Mesendoderm (in vitro differentiated cells): ENCODE measurements around the gene ANKFN1.

Source experiments
- DNase-seq: peaks from one replicate; pipeline ENCODE4 v3.0.0; 2013
- H2AK5ac ChIP-seq: 2 replicates; pipeline ENCODE4 v1.6.1; 2013; ENCODE audit warnings: low read length, inconsistent platforms
- H2BK120ac ChIP-seq: 2 replicates; pipeline ENCODE4 v1.6.1; 2013; ENCODE audit warnings: low read depth, mild to moderate bottlenecking, low read length, moderate library complexity, mixed read lengths
- H2BK15ac ChIP-seq: replicated peaks from 2 replicates; pipeline ENCODE4 v1.6.1; 2013; ENCODE audit warnings: low read depth, mild to moderate bottlenecking, moderate library complexity
- H2BK5ac ChIP-seq: 2 replicates; pipeline ENCODE4 v1.6.1; 2013; ENCODE audit warnings: low read length, inconsistent platforms
- H3K18ac ChIP-seq: 2 replicates; pipeline ENCODE4 v1.6.1; 2013; ENCODE audit warnings: mild to moderate bottlenecking, low read length, mixed read lengths
- H3K23ac ChIP-seq: one replicate; pipeline ENCODE4 v1.6.1; 2013; ENCODE audit warnings: low read length
- H3K27ac ChIP-seq: 2 replicates; pipeline ENCODE4 v1.5.1; 2013; ENCODE audit warnings: low read depth, mild to moderate bottlenecking, inconsistent platforms, low read length, moderate library complexity
- H3K27me3 ChIP-seq: 2 replicates; pipeline ENCODE4 v1.6.1; 2013; ENCODE audit warnings: low read length, control low read depth, mild to moderate bottlenecking, inconsistent platforms; ENCODE audit not compliant: insufficient read depth, poor library complexity
- H3K36me3 ChIP-seq: 2 replicates; pipeline ENCODE4 v1.6.1; 2013; ENCODE audit warnings: low read length, inconsistent platforms; ENCODE audit not compliant: control insufficient read depth, insufficient read depth
- H3K4ac ChIP-seq: one replicate; pipeline ENCODE4 v1.6.1; 2013; ENCODE audit warnings: low read depth, mild to moderate bottlenecking, low read length, moderate library complexity
- H3K4me1 ChIP-seq: 2 replicates; pipeline ENCODE4 v1.6.1; 2013; ENCODE audit warnings: low read depth, low read length, inconsistent platforms; ENCODE audit not compliant: control insufficient read depth
- H3K4me2 ChIP-seq: 2 replicates; pipeline ENCODE4 v1.6.1; 2013; ENCODE audit warnings: low read length
- H3K4me3 ChIP-seq: 2 replicates; pipeline ENCODE4 v1.5.1; 2013; ENCODE audit warnings: mild to moderate bottlenecking, low read length
- H3K56ac ChIP-seq: one replicate; pipeline ENCODE4 v1.6.1; 2013; ENCODE audit warnings: low read length
- H3K79me1 ChIP-seq: 2 replicates; pipeline ENCODE4 v1.6.1; 2013; ENCODE audit warnings: low read length, inconsistent platforms
- H3K79me2 ChIP-seq: 2 replicates; pipeline ENCODE4 v1.6.1; 2013; ENCODE audit warnings: mild to moderate bottlenecking, low read length; ENCODE audit not compliant: control insufficient read depth, insufficient read depth
- H3K9ac ChIP-seq: 2 replicates; pipeline ENCODE4 v1.6.1; 2013; ENCODE audit warnings: low read length, inconsistent platforms
- H4K5ac ChIP-seq: one replicate; pipeline ENCODE4 v1.6.1; 2013; ENCODE audit warnings: low read length
- H4K8ac ChIP-seq: one replicate; pipeline ENCODE4 v1.6.1; 2013; ENCODE audit warnings: low read depth, mild to moderate bottlenecking, control low read depth, low read length, moderate library complexity
- WGBS: extraction: QIAGEN DNeasy Blood & Tissue Kit; methylation state at CpG from one replicate; pipeline ENCODE4 v1.1.7; 2013; ENCODE audit warnings: low lambda C conversion rate, missing lambda C conversion rate; ENCODE audit not compliant: insufficient coverage; ENCODE audit errors: extremely low coverage; 5-methylcytosine and 5-hydroxymethylcytosine counted together

Gene ANKFN1

DNA sequence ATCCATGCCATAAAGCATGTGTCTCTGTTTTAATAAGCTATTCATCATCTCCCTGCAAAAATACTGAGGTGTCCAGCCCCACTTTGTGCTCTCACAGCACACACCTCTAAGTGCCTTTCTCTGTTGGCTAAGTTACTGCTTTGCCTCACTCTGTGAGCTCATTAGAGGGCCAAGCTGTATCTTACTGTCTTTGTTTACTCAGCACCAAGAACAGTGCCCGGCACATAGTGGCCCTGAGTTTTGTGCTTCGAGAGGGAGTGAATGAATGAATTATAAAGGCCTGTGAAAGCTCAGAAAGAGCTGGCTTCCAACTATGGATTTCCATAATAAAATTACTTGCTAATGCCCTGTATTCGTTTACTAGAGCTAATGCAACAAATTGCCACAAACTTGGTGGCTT, 390.0 kb downstream of the ANKFN1 start:
- no peak overlapping the region for H2AK5ac ChIP-seq
- H4K5ac ChIP-seq = no peak overlapping the region
- no peak overlapping the region for H3K4ac ChIP-seq
- no peaks in the 10 kb centered on the region for H3K27me3 ChIP-seq
- no peak overlapping the region for H3K9ac ChIP-seq
- DNase-seq = peak; percentile 26
- H3K23ac ChIP-seq = no peak overlapping the region
- no peak overlapping the region for H3K4me2 ChIP-seq
- no peak overlapping the region for H2BK15ac ChIP-seq
- no peak overlapping the region for H4K8ac ChIP-seq
- H3K18ac ChIP-seq = no peak overlapping the region
- H2BK5ac ChIP-seq = no peak overlapping the region
- H3K27ac ChIP-seq = no peak overlapping the region
- no CpG with 5 or more reads among the region's 3 CpGs for WGBS
- no peak overlapping the region for H2BK120ac ChIP-seq
- no peak overlapping the region for H3K4me3 ChIP-seq
- no peaks in the 10 kb centered on the region for H3K79me1 ChIP-seq
- H3K79me2 ChIP-seq = no peaks in the 10 kb centered on the region
- no peak overlapping the region for H3K56ac ChIP-seq
- no peaks in the 10 kb centered on the region for H3K4me1 ChIP-seq
- H3K36me3 ChIP-seq = no peaks in the 10 kb centered on the region

GRCh38 chr17:56545106-56545505, 391.8 kb downstream of the ANKFN1 start:
- no peak overlapping the region for H3K4me2 ChIP-seq
- no peak overlapping the region for H3K56ac ChIP-seq
- H4K8ac ChIP-seq = no peak overlapping the region
- H3K79me2 ChIP-seq = no peaks in the 10 kb centered on the region
- no peak overlapping the region for H4K5ac ChIP-seq
- H3K79me1 ChIP-seq = no peaks in the 10 kb centered on the region
- no peak overlapping the region for H2AK5ac ChIP-seq
- no peak overlapping the region for H2BK120ac ChIP-seq
- no peak overlapping the region for H3K9ac ChIP-seq
- H3K23ac ChIP-seq = no peak overlapping the region
- H3K18ac ChIP-seq = no peak overlapping the region
- H3K4me3 ChIP-seq = no peak overlapping the region
- WGBS = no CpG with 5 or more reads among the region's 2 CpGs
- H3K4me1 ChIP-seq = no peaks in the 10 kb centered on the region
- DNase-seq = no peak
- H2BK15ac ChIP-seq = no peak overlapping the region
- H3K4ac ChIP-seq = no peak overlapping the region
- H3K36me3 ChIP-seq = no peaks in the 10 kb centered on the region
- H2BK5ac ChIP-seq = no peak overlapping the region
- H3K27me3 ChIP-seq = no peaks in the 10 kb centered on the region
- H3K27ac ChIP-seq = no peak overlapping the region

- H2BK15ac ChIP-seq = no peak overlapping the region
- H3K79me2 ChIP-seq = no peaks in the 10 kb centered on the region
- H2AK5ac ChIP-seq = no peak overlapping the region
- H2BK5ac ChIP-seq = no peak overlapping the region
- no peaks in the 10 kb centered on the region for H3K36me3 ChIP-seq
- H3K4me1 ChIP-seq = no peaks in the 10 kb centered on the region
- no peak overlapping the region for H3K4ac ChIP-seq
- H3K27me3 ChIP-seq = no peaks in the 10 kb centered on the region
- no peak overlapping the region for H3K4me3 ChIP-seq
- no peak overlapping the region for H3K4me2 ChIP-seq
- no peak overlapping the region for H3K9ac ChIP-seq
- H2BK120ac ChIP-seq = no peak overlapping the region
- H3K23ac ChIP-seq = no peak overlapping the region
- H3K56ac ChIP-seq = no peak overlapping the region
- H4K5ac ChIP-seq = no peak overlapping the region
- no peak overlapping the region for H4K8ac ChIP-seq
- DNase-seq = no peak
- no peak overlapping the region for H3K18ac ChIP-seq
- no peak overlapping the region for H3K27ac ChIP-seq
- H3K79me1 ChIP-seq = no peaks in the 10 kb centered on the region
These were observed 392.7 kb downstream of the ANKFN1 start for GRCh38 chr17:56545930-56546329.

GRCh38 chr17:56548661-56549060, 395.4 kb downstream of the ANKFN1 start:
- H2BK120ac ChIP-seq = no peak overlapping the region
- no peak overlapping the region for H2BK5ac ChIP-seq
- no peak overlapping the region for H3K4me3 ChIP-seq
- H3K18ac ChIP-seq = no peak overlapping the region
- H3K4me1 ChIP-seq = no peaks in the 10 kb centered on the region
- no peaks in the 10 kb centered on the region for H3K36me3 ChIP-seq
- no peak overlapping the region for H3K4me2 ChIP-seq
- H4K8ac ChIP-seq = no peak overlapping the region
- H3K23ac ChIP-seq = no peak overlapping the region
- H3K56ac ChIP-seq = no peak overlapping the region
- H2BK15ac ChIP-seq = no peak overlapping the region
- H3K79me2 ChIP-seq = no peaks in the 10 kb centered on the region
- H2AK5ac ChIP-seq = no peak overlapping the region
- no peaks in the 10 kb centered on the region for H3K79me1 ChIP-seq
- DNase-seq = no peak
- H3K27ac ChIP-seq = no peak overlapping the region
- WGBS = no CpG with 5 or more reads among the region's 4 CpGs
- H3K4ac ChIP-seq = no peak overlapping the region
- H3K27me3 ChIP-seq = no peaks in the 10 kb centered on the region
- H3K9ac ChIP-seq = no peak overlapping the region
- no peak overlapping the region for H4K5ac ChIP-seq

DNA sequence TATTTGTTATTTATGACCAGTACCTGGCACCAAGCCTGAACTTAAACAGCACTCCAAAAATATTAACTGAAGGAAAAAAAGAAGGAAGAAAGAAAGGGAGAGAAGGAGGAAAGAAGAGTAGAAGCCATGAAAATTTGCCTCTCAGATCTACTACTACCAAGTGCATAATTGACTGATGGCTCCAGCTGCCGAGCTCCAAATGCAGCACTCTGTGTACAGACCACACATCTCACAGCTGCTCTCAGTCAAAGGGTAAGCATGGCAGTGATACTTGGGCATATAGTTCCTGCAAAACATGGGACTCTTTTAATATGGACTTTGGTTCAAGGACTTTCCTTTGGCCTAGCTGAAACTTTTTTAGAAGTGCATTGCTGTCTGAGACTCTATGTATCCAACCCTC, 396.2 kb downstream of the ANKFN1 start:
- Histone ChIP-seq H3K27ac (no peak overlapping the region), H3K23ac (no peak overlapping the region), H3K27me3 (no peaks in the 10 kb centered on the region), H2BK120ac (no peak overlapping the region), H3K18ac (no peak overlapping the region), H3K4ac (no peak overlapping the region), H3K4me1 (no peaks in the 10 kb centered on the region), H3K79me1 (no peaks in the 10 kb centered on the region), H2AK5ac (no peak overlapping the region), H3K36me3 (no peaks in the 10 kb centered on the region), H3K4me2 (no peak overlapping the region), H3K4me3 (no peak overlapping the region), H4K5ac (no peak overlapping the region), H3K79me2 (no peaks in the 10 kb centered on the region), H3K9ac (no peak overlapping the region), H3K56ac (no peak overlapping the region), H2BK5ac (no peak overlapping the region), H2BK15ac (no peak overlapping the region), H4K8ac (no peak overlapping the region)
- no peak for DNase-seq
- WGBS = no CpG with 5 or more reads among the region's 1 CpG

GRCh38 chr17:56557682-56558081, 404.4 kb downstream of the ANKFN1 start:
- Histone ChIP-seq H2AK5ac (no peak overlapping the region), H4K8ac (no peak overlapping the region), H3K18ac (no peak overlapping the region), H4K5ac (no peak overlapping the region), H3K4me3 (no peak overlapping the region), H3K79me1 (no peaks in the 10 kb centered on the region), H2BK5ac (no peak overlapping the region), H3K27ac (no peak overlapping the region), H3K4ac (no peak overlapping the region), H3K9ac (no peak overlapping the region), H3K56ac (no peak overlapping the region), H3K4me2 (no peak overlapping the region), H3K4me1 (no peaks in the 10 kb centered on the region), H3K23ac (no peak overlapping the region), H3K27me3 (no peaks in the 10 kb centered on the region), H2BK15ac (no peak overlapping the region), H2BK120ac (no peak overlapping the region), H3K79me2 (no peaks in the 10 kb centered on the region), H3K36me3 (no peaks in the 10 kb centered on the region)
- WGBS = no CpG with 5 or more reads among the region's 8 CpGs
- DNase-seq = no peak
